Measurements from ENCODE around the gene FAM236A.
"Not testable (repeated sequence)": the region's sequence is repeated elsewhere in the genome, so short reads cannot be mapped to it uniquely, and the experiment has no call there.

FAM236A gene

DNA sequence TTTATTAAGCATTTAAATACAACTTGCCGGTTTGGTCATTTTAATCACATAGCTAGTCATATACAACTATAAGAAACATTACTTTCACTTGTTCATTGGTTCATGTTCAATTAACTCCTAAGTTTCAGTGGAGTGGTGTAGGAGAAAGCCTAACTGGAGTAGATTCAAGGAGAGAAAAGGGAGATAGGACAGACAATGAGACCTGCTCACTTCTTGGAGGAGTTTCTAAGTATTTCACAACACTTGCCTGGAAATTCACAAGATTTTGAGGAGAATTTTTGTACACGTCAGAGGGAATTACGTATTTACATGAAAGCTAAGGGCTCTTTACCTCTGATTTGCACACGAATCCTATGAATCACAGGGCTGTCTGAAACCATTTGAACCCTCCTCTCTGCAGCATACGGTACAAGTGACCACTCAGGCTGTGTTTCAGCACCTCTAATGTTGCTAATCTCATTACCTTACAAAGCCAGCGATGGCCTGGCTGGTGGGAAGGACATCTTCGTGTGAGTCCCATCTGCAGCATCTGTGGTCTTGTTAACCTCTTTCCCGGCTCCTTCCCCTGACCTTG lies 1.0 kb upstream of the FAM236A start:
- not testable (repeated sequence) for H3K23ac ChIP-seq (ENCODE audit: low read length); H2BK15ac ChIP-seq (replicated peaks; ENCODE audit: low read depth); H3K18ac ChIP-seq (ENCODE audit: low read length); H3K9ac ChIP-seq (ENCODE audit: low read length); H3K4me1 ChIP-seq (ENCODE audit: control insufficient read depth, low read depth, low read length); DNase-seq; H3K56ac ChIP-seq (ENCODE audit: low read length); H4K5ac ChIP-seq (ENCODE audit: low read length); H3K4ac ChIP-seq (ENCODE audit: low read depth, low read length); H2AK5ac ChIP-seq (ENCODE audit: low read length); H3K27ac ChIP-seq (ENCODE audit: low read depth, low read length); H3K4me2 ChIP-seq (ENCODE audit: low read length); H2BK5ac ChIP-seq (ENCODE audit: low read length); H4K8ac ChIP-seq (ENCODE audit: low read depth, low read length); H3K36me3 ChIP-seq (ENCODE audit: control insufficient read depth, insufficient read depth, low read length); H3K27me3 ChIP-seq (ENCODE audit: insufficient read depth, low read length, poor library complexity); H3K79me1 ChIP-seq (ENCODE audit: low read length); H2BK120ac ChIP-seq (ENCODE audit: low read depth, low read length); H3K4me3 ChIP-seq (ENCODE audit: low read length); H3K79me2 ChIP-seq (ENCODE audit: control insufficient read depth, insufficient read depth, low read length)
- WGBS (ENCODE audit: extremely low coverage, insufficient coverage, low lambda C conversion rate) = no CpG with 5 or more reads among the region's 8 CpGs

DNA sequence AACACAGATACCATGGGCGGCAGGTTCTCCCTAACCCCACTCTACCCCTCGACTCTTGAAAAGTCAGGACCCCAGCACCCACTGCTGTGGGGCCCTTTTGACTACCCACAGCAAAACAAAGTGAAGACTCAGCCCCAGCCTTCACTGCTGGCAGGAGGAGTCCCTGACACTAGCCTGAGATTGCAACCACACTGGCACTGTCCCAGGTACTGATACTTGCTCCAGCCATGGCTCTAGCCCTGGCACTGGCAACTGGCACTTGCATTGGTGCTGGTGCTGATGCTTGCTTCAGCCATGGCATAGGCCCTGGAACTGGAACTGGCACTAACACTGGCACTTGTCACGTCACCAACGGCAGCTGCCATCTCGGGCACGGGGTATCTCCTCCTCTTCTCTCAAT lies 4.3 kb downstream of the FAM236A start:
- WGBS (ENCODE audit: extremely low coverage, insufficient coverage, low lambda C conversion rate) = no CpG with 5 or more reads among the region's 6 CpGs
- not testable (repeated sequence) for H4K5ac ChIP-seq (ENCODE audit: low read length); H3K4me1 ChIP-seq (ENCODE audit: control insufficient read depth, low read depth, low read length); H3K56ac ChIP-seq (ENCODE audit: low read length); H2AK5ac ChIP-seq (ENCODE audit: low read length); H3K4ac ChIP-seq (ENCODE audit: low read depth, low read length); H3K27me3 ChIP-seq (ENCODE audit: insufficient read depth, low read length, poor library complexity); H3K27ac ChIP-seq (ENCODE audit: low read depth, low read length); H2BK5ac ChIP-seq (ENCODE audit: low read length); DNase-seq; H3K79me1 ChIP-seq (ENCODE audit: low read length); H2BK120ac ChIP-seq (ENCODE audit: low read depth, low read length); H4K8ac ChIP-seq (ENCODE audit: low read depth, low read length); H3K4me2 ChIP-seq (ENCODE audit: low read length); H3K9ac ChIP-seq (ENCODE audit: low read length); H3K79me2 ChIP-seq (ENCODE audit: control insufficient read depth, insufficient read depth, low read length); H3K23ac ChIP-seq (ENCODE audit: low read length); H2BK15ac ChIP-seq (replicated peaks; ENCODE audit: low read depth); H3K36me3 ChIP-seq (ENCODE audit: control insufficient read depth, insufficient read depth, low read length); H3K4me3 ChIP-seq (ENCODE audit: low read length); H3K18ac ChIP-seq (ENCODE audit: low read length)

DNA sequence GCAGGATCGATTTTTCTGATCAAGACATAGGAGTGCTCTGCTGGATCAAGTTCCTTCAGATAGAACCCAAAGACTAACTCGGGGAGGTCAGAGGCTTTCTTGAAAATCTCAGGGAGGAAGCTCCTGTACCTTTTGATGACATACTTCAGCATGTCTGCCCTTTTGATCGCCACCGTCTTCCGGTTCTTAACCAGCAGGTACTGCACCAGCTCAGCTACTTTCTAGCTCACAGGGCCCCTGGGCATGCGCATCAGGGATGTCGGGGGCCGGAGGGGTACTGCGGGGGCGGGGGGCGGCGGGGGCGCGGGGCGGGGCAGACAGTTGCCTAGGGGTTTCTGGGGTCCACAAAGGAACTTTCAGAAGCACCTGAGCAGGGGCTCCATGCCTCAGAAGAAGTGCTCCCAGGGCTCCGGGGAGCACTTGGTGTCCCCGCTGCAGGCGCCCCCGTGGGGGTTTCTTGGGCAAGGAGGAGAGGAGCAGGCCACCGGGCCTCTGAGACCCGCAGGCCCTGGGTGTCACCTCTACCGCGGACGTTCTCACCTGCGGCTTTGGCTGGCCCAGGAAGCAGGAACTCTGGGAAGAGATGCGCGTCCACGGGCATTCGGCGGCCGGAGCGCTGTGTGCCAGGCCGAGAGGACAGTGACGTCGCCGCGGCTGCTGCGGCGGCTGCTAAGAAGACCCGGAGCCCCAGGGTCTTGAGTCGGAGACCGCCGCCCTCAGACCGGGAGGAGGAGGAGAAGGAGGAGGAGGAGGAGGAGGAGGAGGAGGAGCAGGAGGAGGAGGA lies 5.2 kb downstream of the FAM236A start:
- H3K56ac ChIP-seq (ENCODE audit: low read length); H3K4me2 ChIP-seq (ENCODE audit: low read length); H2BK5ac ChIP-seq (ENCODE audit: low read length); H4K8ac ChIP-seq (ENCODE audit: low read depth, low read length); H3K4me1 ChIP-seq (ENCODE audit: control insufficient read depth, low read depth, low read length); H3K79me1 ChIP-seq (ENCODE audit: low read length); H3K36me3 ChIP-seq (ENCODE audit: control insufficient read depth, insufficient read depth, low read length); H3K23ac ChIP-seq (ENCODE audit: low read length); H3K9ac ChIP-seq (ENCODE audit: low read length); H2BK120ac ChIP-seq (ENCODE audit: low read depth, low read length); DNase-seq; H3K4me3 ChIP-seq (ENCODE audit: low read length); H3K79me2 ChIP-seq (ENCODE audit: control insufficient read depth, insufficient read depth, low read length); H2AK5ac ChIP-seq (ENCODE audit: low read length); H2BK15ac ChIP-seq (replicated peaks; ENCODE audit: low read depth); H3K4ac ChIP-seq (ENCODE audit: low read depth, low read length); H3K18ac ChIP-seq (ENCODE audit: low read length); H3K27me3 ChIP-seq (ENCODE audit: insufficient read depth, low read length, poor library complexity); H4K5ac ChIP-seq (ENCODE audit: low read length); H3K27ac ChIP-seq (ENCODE audit: low read depth, low read length): not testable (repeated sequence)
- WGBS (ENCODE audit: extremely low coverage, insufficient coverage, low lambda C conversion rate) = no CpG with 5 or more reads among the region's 44 CpGs

DNA sequence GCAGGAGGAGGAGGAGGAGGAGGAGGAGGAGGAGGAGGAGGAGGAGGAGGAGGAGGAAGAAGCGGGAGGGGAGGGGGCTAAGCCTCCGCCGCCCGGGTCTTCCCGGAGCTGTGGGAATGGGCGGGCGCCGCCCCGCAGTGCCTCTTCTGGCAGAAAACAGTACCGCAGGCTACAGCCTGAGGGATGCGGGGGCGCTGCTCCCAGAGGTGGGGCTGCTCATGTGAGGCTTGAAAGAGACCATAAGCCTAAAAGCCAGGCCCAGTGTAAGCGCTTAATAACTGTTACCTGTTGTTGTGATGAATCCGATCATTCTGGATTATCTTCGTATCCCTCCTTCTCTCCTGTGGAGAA lies 5.8 kb downstream of the FAM236A start, which contains the start of gene DMRTC1:
Gene DMRTC1, minus strand, starts transcription at position 19 of the 351 bp plus-strand sequence. CDS start 68,143 bp downstream, outside the sequence.
- DNase-seq; H2BK120ac ChIP-seq (ENCODE audit: low read depth, low read length); H3K4me3 ChIP-seq (ENCODE audit: low read length); H3K18ac ChIP-seq (ENCODE audit: low read length); H3K56ac ChIP-seq (ENCODE audit: low read length); H3K4ac ChIP-seq (ENCODE audit: low read depth, low read length); H3K27ac ChIP-seq (ENCODE audit: low read depth, low read length); H2BK15ac ChIP-seq (replicated peaks; ENCODE audit: low read depth); H3K23ac ChIP-seq (ENCODE audit: low read length); H2BK5ac ChIP-seq (ENCODE audit: low read length); H3K79me2 ChIP-seq (ENCODE audit: control insufficient read depth, insufficient read depth, low read length); H3K4me2 ChIP-seq (ENCODE audit: low read length); H3K36me3 ChIP-seq (ENCODE audit: control insufficient read depth, insufficient read depth, low read length); H2AK5ac ChIP-seq (ENCODE audit: low read length); H4K5ac ChIP-seq (ENCODE audit: low read length); H4K8ac ChIP-seq (ENCODE audit: low read depth, low read length); H3K27me3 ChIP-seq (ENCODE audit: insufficient read depth, low read length, poor library complexity); H3K9ac ChIP-seq (ENCODE audit: low read length); H3K4me1 ChIP-seq (ENCODE audit: control insufficient read depth, low read depth, low read length); H3K79me1 ChIP-seq (ENCODE audit: low read length): not testable (repeated sequence)
- WGBS (ENCODE audit: extremely low coverage, insufficient coverage, low lambda C conversion rate) = no CpG with 5 or more reads among the region's 15 CpGs

DNA sequence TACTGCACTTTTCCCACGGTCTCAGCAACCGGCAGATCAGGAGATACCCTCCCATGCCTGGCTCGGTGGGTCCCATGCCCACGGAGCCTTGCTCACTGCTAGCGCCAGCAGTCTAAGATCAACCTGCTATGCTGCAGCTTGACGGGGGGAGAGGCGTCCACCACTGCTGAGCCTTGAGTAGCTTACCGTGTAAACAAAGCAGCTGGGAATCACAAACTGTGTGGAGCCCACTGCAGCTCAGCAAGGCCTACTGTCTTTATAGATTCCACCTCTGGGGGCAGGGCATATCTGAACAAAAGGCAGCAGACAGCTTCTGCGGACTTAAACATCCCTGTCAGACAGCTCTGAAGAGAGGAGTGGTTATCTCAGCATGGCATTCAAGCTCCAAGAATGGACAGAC lies 22.0 kb downstream of the FAM236A start:
- not testable (repeated sequence) for H3K36me3 ChIP-seq (ENCODE audit: control insufficient read depth, insufficient read depth, low read length); DNase-seq

More for the DNA sequence above, 22.0 kb downstream of the FAM236A start:
- H2BK120ac ChIP-seq (ENCODE audit: low read depth, low read length); H3K27ac ChIP-seq (ENCODE audit: low read depth, low read length); H4K5ac ChIP-seq (ENCODE audit: low read length); H3K27me3 ChIP-seq (ENCODE audit: insufficient read depth, low read length, poor library complexity); H3K4me3 ChIP-seq (ENCODE audit: low read length); H2AK5ac ChIP-seq (ENCODE audit: low read length); H2BK5ac ChIP-seq (ENCODE audit: low read length); H3K18ac ChIP-seq (ENCODE audit: low read length); H2BK15ac ChIP-seq (replicated peaks; ENCODE audit: low read depth); H3K9ac ChIP-seq (ENCODE audit: low read length); H3K4me2 ChIP-seq (ENCODE audit: low read length); H3K23ac ChIP-seq (ENCODE audit: low read length); H3K4me1 ChIP-seq (ENCODE audit: control insufficient read depth, low read depth, low read length); H3K79me2 ChIP-seq (ENCODE audit: control insufficient read depth, insufficient read depth, low read length); H3K4ac ChIP-seq (ENCODE audit: low read depth, low read length); H4K8ac ChIP-seq (ENCODE audit: low read depth, low read length); H3K79me1 ChIP-seq (ENCODE audit: low read length); H3K56ac ChIP-seq (ENCODE audit: low read length): not testable (repeated sequence)
- no CpG with 5 or more reads among the region's 9 CpGs for WGBS (ENCODE audit: extremely low coverage, insufficient coverage, low lambda C conversion rate)

Measured in mesendoderm (in vitro differentiated cells).